Activated T-cell treated with anti-CD3 and anti-CD28 coated beads for 24 hours (primary cell): Measurements from ENCODE around the gene CHCHD5.
A peak's percentile ranks its signal among the peaks of the same experiment; 100 is the strongest.
"Not testable (repeated sequence)": the region's sequence is repeated elsewhere in the genome, so short reads cannot be mapped to it uniquely, and the experiment has no call there.

Experiments used
- DNase-seq: peaks from one replicate; pipeline ENCODE4 v3.0.0-alpha.2; 2020; ENCODE audit warnings: low read depth

CHCHD5 gene, protein sequence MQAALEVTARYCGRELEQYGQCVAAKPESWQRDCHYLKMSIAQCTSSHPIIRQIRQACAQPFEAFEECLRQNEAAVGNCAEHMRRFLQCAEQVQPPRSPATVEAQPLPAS

DNA sequence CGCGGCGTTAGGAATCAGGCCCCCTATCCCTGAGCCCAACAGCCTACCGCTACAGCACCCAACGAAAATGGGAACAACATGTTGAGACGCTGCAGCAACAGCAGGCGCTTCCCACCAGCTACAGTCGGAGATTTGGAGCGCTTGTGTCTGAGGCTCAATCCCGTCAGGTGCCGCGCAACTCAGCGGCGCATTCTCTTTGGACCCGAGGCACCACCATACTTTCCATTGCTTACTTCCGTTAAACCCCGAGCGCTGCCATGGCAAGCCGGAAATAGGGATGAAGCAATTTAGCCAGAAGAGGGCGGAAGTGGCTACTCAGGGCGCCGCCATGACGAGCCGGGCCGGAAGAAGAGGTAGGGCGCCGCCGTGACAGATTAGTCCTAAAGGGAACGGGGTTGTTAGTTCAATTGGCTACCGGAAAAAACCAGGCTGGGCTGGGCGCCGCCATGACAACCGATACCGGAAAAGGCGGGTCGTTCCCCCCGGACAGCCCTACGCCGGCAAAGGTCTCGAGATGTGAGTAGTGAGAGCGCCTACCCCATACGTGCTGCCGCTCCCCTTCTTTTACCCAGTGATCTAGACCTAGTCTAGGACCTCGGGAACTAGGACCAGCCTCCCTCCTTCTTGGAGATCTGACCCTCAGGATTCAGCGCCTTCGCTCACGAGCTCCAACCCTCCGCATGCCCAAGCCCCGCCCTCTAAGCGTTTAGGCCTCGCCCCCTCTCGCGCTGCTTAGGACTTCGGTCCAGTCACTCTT is at the start of gene CHCHD5:
Gene CHCHD5 (plus strand): TSS at position 476 of the 757 bp plus-strand sequence. CDS start 39 bp downstream, at position 515.
- DNase-seq = peak; percentile 91

DNA sequence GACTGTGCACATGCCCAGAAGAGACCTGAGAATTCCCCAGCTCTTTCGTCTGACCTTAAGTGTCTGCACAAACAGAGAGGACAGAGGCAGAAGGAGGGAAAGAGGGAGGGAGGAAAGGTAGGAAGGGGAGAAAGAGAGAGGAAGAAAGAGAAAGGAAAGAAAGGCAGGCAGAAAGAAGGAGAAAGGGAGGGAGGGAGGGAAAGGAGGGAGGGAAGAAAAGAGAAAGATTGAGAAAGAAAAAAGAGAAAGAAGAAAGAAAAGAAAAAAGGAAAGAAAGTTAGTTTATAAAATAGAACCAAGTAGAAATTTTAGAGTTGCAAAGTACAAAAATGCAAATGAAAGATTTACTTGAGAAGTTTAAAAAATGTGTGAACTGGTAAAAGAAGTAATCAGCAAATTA is 49.6 kb upstream of the CHCHD5 start:
- DNase-seq = no peak

DNA sequence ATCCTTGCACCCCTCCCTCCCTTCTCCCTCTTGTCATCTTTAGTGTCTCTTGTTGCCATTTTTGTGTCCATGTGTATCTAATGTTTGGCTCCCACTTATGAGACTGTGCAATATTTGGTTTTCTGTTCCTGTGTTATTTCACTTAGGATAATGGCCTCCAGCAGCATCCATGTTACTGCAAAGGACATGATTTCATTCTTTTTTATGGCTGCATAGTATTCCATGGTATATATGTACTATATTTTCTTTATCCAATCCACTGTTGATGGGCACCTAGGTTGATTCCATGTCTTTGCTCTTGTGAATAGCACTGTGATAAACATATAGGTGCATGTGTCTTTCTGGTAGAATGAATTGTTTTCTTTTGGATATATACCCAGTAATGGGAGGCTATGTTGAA is 47.7 kb upstream of the CHCHD5 start:
- not testable (repeated sequence) for DNase-seq

DNA sequence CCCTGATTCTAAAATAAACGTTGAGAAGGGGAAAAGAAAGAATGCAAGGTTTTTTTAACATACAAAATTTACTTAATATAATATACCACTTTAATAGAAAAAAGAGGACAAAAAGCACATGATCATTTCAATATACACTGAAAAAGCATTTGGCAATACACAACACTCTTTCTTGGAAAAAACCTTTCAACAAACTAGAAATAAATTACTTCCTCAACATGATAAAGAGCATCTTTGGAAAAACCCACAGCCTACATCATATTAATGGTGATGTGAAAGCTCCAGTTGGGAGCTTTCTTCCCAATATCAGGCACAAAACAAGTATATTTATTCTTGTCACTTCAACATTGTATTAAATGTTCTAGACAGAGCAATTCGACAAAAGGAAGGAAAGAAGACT is 45.1 kb upstream of the CHCHD5 start:
- no peak for DNase-seq

DNA sequence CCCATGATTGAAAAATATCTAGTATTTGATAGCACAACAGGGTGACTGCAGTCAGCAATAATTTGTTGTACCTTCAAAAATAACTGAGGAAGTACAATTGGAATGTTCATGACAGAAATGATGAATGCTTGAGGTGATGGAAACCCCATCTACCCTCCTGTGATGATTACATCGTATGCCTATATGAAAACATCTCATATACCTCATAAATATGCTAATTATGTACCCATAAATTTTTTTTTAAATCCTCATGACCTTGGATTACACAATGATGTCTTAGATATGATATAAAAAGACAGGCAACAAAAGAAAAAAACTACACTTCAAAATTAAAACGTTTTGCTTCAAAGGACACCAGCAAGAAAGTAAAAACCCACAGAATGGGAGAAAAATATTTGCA is 43.5 kb upstream of the CHCHD5 start:
- DNase-seq = no peak

DNA sequence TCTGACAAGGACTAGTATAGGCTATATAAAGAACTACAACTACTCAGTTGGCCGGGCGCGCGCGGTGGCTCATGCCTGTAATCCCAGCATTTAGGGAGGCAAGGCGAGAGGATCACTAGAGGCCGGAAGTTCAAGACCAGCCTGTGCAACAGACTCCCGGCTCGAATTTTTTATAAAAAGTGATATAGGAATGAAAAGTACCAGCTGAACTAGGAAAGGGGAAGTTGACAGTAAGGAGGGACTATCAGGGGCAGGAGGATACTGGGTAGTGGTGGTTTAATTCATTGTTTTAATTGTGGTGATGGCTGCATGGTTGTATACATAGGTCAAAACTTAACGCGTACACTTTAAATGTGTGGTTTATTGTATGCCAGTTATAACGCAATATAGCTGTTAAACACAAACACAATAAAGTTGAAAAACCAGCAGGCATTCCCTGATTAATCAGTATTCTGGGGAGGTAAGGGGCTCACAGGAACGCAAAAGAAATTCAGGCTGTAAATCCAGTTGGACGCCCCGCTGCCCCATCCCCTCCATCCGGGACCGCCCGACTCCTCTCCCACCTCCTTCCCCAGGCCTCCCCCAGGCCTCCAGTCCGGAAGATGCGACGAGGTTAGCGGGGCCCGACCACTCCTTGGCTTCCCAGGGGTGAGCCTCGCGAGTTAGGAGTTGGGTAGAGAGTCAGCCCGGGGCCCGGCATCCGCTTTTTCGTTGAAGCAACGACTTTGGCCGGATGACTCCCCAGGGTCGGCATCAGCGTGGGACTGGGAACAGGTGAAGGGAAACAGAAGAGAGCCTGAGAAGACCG is 42.9 kb upstream of the CHCHD5 start:
- DNase-seq = peak; percentile 65

DNA sequence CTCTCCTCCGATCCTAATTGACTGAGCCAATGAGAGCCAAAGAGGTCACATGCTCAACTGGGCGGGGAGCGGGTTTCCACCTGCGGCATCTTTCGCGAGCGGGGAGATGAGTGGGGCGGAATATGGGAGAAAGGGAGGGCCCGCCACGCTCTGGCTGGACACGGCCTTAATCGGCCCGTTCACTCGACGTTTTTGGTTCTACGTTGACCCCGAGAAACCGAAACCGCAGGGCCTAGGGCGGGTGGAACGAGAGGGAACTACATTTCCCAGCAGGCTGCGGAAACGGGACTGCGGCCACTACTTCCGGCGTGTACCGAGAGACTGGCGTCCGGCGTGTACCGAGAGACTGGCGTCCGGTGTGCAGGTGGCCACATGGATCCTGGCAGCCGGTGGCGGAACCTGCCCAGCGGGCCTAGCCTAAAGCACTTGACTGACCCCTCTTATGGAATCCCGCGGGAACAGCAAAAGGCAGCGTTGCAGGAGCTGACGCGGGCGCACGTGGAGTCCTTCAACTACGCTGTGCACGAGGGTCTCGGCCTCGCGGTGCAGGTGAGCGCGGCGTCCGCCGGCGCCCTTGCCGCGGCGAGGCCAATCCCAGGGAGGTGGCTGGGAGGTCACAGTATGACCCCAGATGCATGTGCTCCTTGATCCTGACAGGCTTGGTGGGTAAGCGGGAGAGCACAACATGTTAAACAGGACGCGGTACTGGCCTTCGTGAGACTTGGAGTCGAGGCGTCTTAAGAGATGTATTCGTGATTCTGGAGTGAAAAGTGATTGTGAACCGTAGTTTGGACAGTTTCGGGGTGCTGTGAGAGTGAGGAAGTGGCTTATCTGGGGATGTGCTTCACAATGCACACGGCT is 42.1 kb upstream of the CHCHD5 start, which contains the start of gene POLR1B:
Gene POLR1B (plus strand): TSS at position 343 of the 861 bp plus-strand sequence. CDS start 30 bp downstream, at position 373.
- peak; percentile 69 for DNase-seq

DNA sequence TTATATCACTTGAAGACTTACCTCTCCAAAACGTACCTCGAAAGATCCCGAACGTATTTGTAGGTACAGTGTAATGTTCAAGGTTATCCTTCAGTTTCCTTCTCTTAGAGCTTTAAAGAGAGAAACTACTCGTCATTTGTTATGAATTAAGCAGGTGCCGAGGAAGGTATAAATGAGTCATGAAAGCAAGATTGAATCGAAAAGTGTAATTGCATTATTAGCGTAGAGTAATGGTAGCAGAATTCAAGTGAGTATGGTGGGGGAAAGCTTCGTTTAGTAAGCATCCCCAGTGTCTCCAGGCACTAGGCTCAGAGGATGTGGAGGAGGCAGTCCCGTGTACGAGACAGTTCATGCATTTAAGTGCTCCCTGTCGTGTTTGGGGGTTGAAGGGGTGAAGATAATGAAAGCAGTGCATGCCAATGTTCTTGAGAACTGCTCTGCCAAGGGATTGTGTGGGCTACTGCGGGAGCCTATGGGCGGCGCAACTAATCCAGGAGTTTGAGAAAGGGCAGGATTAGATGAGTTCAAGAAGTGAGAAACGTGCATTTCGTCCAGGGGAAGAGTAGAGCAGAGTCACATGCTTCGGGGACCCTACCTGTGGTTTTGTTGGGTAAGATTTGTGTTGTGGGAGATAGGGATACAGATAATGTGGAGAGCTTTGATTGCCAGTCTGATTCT is 41.3 kb upstream of the CHCHD5 start:
- DNase-seq = no peak

DNA sequence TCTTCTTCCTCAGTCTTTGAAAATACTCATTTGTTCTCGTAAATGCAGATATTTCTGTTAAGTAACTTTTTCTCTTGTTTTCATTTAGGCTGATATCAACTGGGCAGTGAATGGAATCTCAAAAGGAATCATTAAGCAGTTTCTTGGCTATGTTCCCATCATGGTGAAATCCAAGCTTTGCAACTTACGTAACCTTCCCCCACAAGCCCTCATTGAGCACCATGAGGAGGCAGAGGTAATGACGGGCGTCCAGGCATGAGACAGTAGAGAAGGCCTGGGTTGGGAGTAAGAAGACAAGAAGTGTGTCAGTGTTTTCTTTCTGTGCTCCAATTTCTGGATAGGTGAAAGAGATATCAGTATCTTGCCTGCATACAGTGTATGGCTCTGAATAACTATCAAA is 37.1 kb upstream of the CHCHD5 start:
- no peak for DNase-seq

DNA sequence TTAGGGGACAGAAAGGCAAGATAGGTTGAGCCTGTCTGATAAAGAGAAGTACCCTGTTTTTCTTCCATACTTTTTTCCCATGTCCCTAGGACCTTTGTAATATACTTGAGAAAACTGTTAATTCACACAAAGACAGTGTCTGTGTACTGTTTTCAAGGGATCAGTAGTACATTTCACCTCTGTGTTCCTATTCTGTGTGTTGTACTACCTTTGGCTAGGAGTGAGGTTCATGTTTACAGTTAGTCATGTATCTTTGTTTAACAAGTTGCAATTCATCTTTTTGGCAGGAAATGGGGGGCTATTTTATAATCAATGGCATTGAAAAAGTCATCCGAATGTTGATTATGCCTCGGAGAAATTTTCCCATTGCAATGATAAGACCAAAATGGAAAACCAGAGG is 35.4 kb upstream of the CHCHD5 start:
- no peak for DNase-seq

DNA sequence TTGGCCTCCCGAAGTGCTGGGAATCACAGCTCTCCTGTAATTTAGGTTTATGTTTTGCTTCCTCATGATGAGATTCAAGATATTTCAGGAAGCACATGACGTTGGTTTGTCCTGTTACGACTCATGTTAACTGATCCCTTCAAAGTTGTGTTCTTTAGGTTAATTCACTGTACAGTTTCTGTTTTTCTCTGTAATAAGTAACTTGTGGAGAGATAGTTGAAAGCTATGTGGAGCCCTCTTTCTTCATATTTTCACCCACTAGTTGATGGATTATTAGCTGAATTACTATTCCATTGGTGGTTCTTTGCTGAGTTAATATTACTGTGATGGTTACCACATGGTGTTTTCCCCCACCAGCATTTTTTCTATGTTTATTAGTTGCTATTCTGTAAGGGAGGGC is 18.3 kb upstream of the CHCHD5 start:
- no peak for DNase-seq

DNA sequence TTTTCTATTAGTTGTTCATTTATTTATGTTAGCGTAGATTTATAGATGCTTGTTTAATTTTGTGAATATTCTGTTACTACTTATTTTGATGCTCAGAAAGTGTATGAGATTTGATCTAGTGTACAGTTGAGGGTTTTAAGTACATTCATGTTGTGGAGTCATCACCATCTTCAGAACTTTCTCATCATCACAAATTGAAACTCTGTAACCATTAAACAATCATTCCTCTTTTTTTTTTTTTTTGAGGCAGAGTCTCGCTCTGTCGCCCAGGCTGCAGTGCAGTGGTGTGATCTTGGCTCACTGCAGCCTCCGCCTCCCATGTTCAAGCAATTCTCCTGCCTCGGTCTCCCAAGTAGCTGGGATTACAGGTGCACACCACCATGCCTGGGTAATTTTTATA is 17.9 kb upstream of the CHCHD5 start:
- DNase-seq = not testable (repeated sequence)

DNA sequence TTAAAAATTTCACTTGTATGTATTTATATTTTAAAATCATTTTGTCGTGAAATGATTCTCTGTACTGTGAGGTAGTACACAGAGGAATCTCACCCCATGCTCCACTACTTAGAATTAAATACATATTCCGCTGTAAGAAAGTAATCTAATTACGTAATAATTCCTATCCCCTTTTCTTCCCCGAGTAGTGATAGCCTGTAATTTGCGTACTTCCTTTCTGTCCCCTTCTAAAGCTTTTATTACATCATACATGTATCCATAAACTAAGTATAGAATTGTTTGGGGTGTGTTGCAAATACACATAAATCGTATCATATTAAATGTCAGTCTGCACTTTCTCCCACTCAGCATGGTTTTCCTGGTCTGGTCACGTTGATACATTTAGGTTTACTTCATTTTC is 12.4 kb upstream of the CHCHD5 start:
- no peak for DNase-seq

DNA sequence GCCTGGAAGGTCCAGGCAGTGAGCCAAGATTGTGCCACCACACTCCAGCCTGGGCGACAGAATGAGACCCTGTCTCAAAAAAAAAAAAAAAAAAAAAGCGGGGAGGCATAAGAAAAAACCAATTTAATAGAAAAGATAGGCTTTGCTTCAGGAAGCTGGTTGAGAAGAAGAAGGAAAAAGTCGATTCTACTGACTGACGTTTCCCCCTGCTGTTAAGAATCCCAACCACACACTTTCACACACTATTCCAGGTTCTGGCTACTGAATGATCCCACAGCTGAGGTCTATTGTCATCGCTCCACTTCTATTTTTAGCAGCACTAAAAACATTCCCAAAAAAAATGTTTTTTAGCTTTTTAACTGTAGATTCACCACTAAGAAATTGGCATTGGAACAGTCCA is 6.7 kb upstream of the CHCHD5 start:
- no peak for DNase-seq

DNA sequence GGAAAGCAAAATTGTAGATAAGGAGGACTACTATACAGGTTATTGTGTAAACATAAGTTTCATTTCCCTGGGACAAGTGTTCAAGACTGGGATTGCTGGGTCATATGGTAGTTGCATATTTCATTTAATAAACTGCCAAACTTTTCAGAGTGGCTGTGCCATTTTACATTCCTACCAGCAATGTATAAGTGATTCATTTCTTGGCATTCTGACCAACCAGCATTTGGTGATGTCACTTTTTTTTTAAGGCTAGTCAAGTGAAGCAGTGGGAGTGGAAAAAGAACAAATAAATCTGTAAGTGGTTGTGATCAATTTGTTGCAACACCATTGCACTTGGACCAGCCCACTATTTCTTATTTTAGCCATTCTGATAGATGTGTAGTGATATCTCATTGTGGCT is 5.2 kb upstream of the CHCHD5 start:
- no peak for DNase-seq

DNA sequence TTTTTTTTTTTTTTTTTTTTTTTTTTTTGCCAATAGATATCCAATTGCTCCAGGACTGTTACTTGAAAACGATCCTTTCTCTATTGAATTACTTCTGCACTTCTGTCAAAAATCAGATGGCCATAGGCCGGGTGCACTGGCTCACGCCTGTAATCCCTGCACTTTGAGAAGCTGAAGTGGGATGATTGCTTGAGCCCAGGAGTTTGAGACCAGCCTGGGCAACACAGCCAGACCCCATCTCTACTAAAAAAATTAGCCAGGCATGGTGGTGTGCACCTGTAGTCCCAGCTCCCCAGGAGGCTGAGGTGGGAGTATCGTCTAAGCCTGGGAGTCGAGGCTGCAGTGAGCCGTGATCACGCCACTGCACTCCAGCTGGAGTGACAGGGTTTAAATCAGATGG is 4.3 kb upstream of the CHCHD5 start:
- no peak for DNase-seq

DNA sequence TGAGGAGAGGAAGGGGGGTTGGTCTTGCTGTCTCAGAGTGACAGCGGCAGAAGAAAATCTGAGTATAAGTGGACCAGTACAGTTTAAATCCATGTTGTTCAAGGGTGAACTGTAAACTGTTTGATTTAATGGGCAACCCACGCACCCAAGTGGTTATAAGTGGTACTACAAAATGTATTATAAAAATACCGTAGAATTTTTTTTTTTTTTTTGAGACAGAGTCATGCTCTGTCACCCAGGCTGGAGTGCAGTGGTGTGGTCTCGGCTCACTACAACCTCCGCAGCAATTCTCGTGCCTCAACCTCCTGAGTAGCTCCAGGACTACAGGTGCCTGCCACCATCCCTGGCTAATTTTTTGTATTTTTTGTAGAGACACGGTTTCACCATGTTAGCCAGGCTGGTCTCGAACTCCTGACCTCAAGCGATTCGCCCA is 2.1 kb upstream of the CHCHD5 start:
- DNase-seq = no peak

DNA sequence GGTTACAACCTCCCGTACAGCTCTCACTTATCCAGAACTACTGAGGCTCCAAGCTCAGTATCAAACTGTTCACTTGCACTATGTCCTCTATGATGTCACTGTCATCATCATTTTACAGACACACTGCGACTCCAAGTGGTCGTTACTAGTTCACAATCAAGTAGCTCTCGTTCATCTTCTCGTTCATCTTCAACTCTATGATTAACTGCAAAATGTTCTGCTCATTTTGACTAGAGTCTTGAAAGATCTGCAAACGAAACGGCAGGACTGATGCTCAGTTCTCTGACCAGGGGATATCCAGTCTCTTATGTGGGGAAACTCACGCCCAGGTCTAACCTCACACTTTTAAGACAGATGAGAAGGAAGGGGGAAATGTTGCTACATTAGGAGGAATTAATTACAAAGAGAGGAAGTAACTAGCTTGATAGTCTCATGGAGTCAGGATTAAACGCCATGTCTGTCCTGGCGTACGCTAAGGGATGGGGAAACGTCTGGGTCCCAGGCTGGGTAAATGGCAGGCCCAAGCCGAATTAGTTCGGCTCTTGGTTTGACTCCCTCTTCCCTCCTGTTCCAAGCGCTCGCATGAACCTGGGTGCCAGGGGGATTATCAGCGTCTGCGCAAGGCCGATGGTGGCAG is 794 bp upstream of the CHCHD5 start:
- DNase-seq = no peak

DNA sequence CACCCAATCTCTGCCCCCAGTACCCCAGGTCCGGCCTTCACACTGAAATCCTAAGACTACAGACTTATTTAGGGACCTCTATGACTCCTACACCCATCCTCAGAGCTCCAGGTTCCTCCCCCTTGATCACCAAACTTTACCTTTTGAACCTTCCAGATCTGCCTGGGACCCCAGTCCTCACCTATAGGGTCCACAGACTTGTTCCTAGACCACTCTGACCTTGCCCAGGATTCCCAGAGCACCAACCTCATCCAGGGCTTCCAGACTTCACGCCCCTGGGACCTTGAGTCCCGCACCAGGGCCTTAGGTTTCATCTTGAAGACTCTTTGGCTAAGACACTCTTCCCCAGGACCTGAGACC is 462 bp downstream of the CHCHD5 start:
- DNase-seq = no peak

DNA sequence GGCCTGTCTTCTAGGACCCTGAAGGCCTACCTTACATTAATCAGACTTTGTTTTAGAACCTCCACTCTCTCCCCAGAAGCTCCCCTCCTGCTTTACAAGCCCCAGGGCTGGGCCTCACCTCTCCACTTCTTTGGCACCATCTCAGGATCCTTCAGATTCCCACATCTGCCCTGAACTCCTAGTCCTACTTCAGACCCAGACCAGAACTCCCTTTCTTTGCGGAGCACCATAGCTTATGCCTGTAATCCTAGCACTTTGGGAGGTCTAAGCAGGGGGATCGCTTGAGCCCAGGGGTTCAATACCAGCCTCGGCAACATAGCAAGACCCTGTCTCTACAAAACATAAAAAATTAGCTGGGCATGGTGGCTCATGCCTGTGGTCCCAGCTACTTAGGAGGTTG is 991 bp downstream of the CHCHD5 start:
- no peak for DNase-seq

DNA sequence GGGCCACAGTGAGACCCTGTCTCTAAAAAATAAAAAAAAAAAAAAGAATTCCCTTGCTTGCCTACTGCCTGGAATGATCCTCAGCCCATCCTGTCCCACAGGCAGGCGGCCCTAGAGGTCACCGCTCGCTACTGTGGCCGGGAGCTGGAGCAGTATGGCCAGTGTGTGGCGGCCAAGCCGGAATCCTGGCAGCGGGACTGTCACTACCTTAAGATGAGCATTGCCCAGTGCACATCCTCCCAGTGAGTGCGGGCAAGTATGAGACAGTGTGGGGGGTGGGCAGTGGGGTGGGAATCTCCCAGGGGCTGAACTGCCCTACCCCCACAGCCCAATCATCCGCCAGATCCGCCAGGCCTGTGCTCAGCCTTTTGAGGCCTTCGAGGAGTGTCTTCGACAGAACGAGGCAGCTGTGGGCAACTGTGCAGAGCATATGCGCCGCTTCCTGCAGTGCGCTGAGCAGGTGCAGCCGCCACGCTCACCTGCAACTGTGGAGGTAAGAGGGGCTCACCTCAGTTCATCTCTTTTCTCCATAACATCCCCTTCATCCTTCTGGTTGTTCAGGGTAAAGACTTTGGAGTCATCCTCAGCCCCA is 1.6 kb downstream of the CHCHD5 start:
- no peak for DNase-seq
